ENCODE results near the gene PRPSAP1.
"Not testable (repeated sequence)": the region's sequence is repeated elsewhere in the genome, so short reads cannot be mapped to it uniquely, and the experiment has no call there.

- TF ChIP-seq CTCF, POLR2A (IDR thresholded peaks at IDR 0.05): not testable (repeated sequence)
Measured at GRCh38 chr17:76305135-76305454, 48.6 kb downstream of the PRPSAP1 start.
